Neural cell (in vitro differentiated cells): Measurements from ENCODE around the gene DSCAM. TPM values are rescaled to one million over a fixed set of nuclear protein-coding genes. Genes with fewer than 3 reads are reported as not detected.

Source experiments
- H2AFZ ChIP-seq: fragments of 200-600, 300-800 bp; sonication (generic), shearing (Covaris generic); 2 replicates; pipeline ENCODE4 v1.6.0; 2014; ENCODE audit warnings: low read depth, mild to moderate bottlenecking, antibody characterized with exemption, low read length, moderate library complexity
- H3F3A ChIP-seq: fragments of 200-600 bp; shearing (Covaris generic); 2 replicates; pipeline ENCODE4 v1.6.1; 2016; ENCODE audit warnings: mild to moderate bottlenecking, moderate library complexity, mixed read lengths, antibody characterized with exemption, low read length; ENCODE audit not compliant: insufficient read depth, poor library complexity, severe bottlenecking
- H3K27ac ChIP-seq: fragments of 200-600, 300-800 bp; sonication (generic), shearing (Covaris generic); 2 replicates; pipeline ENCODE4 v1.5.1; 2014; ENCODE audit warnings: mild to moderate bottlenecking, low read length, moderate library complexity
- H3K27me3 ChIP-seq: fragments of 300-800, 200-600 bp; sonication (generic), shearing (Covaris generic); 2 replicates; pipeline ENCODE4 v1.6.0; 2014; ENCODE audit warnings: mild to moderate bottlenecking, low read depth, low read length, moderate library complexity; ENCODE audit not compliant: insufficient read depth
- H3K36me3 ChIP-seq: fragments of 300-800, 200-600 bp; sonication (generic), shearing (Covaris generic); 2 replicates; pipeline ENCODE4 v1.5.1; 2014; ENCODE audit warnings: mild to moderate bottlenecking, antibody characterized with exemption, low read length, moderate library complexity; ENCODE audit not compliant: insufficient read depth
- H3K4me2 ChIP-seq: fragments of 300-800, 200-600 bp; sonication (generic), shearing (Covaris generic); 2 replicates; pipeline ENCODE4 v1.6.0; 2014; ENCODE audit warnings: mild to moderate bottlenecking, low read length
- H3K4me3 ChIP-seq: fragments of 300-800, 200-600 bp; sonication (generic), shearing (Covaris generic); 2 replicates; pipeline ENCODE4 v1.5.1; 2014; ENCODE audit warnings: mild to moderate bottlenecking, low read length, moderate library complexity
- H3K79me2 ChIP-seq: fragments of 200-600 bp; shearing (Covaris generic); replicated peaks from 2 replicates; pipeline ENCODE4 v1.6.0; 2014; ENCODE audit warnings: mild to moderate bottlenecking, low read length, moderate library complexity; ENCODE audit not compliant: insufficient read depth
- H3K9ac ChIP-seq: fragments of 300-800, 200-600 bp; sonication (generic), shearing (Covaris generic); 2 replicates; pipeline ENCODE4 v1.6.1; 2016; ENCODE audit warnings: mild to moderate bottlenecking, low read length, mixed read lengths
- H3K9me2 ChIP-seq: fragments of 200-600 bp; shearing (Covaris generic); 2 replicates; pipeline ENCODE4 v1.6.1; 2016; ENCODE audit warnings: mild to moderate bottlenecking, low read length, mixed read lengths; ENCODE audit not compliant: insufficient read depth
- H3K9me3 ChIP-seq: fragments of 200-600, 300-800 bp; sonication (generic), shearing (Covaris generic); 2 replicates; pipeline ENCODE4 v1.6.1; 2016; ENCODE audit warnings: mild to moderate bottlenecking, mixed run types, low read length, moderate library complexity, mixed read lengths
- H4K20me1 ChIP-seq: fragments of 200-600 bp; shearing (Covaris generic); 2 replicates; pipeline ENCODE4 v1.6.1; 2016; ENCODE audit warnings: mild to moderate bottlenecking, mixed run types; ENCODE audit not compliant: insufficient read depth
- EP300 ChIP-seq: fragments of 450-650 bp; conservative IDR thresholded peaks from 2 replicates; pipeline ENCODE4 v1.6.1; 2014; ENCODE audit warnings: antibody characterized with exemption, mild to moderate bottlenecking, moderate library complexity; ENCODE audit not compliant: poor library complexity, severe bottlenecking
- EZH2 ChIP-seq: fragments of 200-600, 300-800 bp; shearing (Covaris generic), sonication (generic); IDR thresholded peaks from 2 replicates; pipeline ENCODE4 v1.6.1; 2014; ENCODE audit warnings: antibody characterized with exemption, low read length, borderline replicate concordance, mild to moderate bottlenecking; ENCODE audit not compliant: insufficient read depth, poor library complexity, severe bottlenecking
- MXI1 ChIP-seq: fragments of 450-650 bp; conservative IDR thresholded peaks from 2 replicates; pipeline ENCODE4 v1.6.1; 2014; ENCODE audit warnings: antibody characterized with exemption, mild to moderate bottlenecking; ENCODE audit not compliant: poor library complexity, severe bottlenecking
- POLR2AphosphoS5 ChIP-seq: IDR thresholded peaks from 2 replicates; pipeline ENCODE4 v1.6.1; 2012
- RAD21 ChIP-seq: fragments of 450-650 bp; conservative IDR thresholded peaks from 2 replicates; pipeline ENCODE4 v1.6.1; 2014; ENCODE audit warnings: antibody characterized with exemption, mild to moderate bottlenecking, moderate library complexity
- SMC3 ChIP-seq: fragments of 450-650 bp; conservative IDR thresholded peaks from 2 replicates; pipeline ENCODE4 v1.6.1; 2014; ENCODE audit warnings: antibody characterized with exemption, mild to moderate bottlenecking, moderate library complexity; ENCODE audit not compliant: poor library complexity
- TAF1 ChIP-seq: IDR thresholded peaks from 2 replicates; pipeline ENCODE4 v1.6.1; 2012; ENCODE audit warnings: low read depth
- polyA plus RNA-seq: library from polyadenylated mRNA; depleted of rRNA; stranded (reverse); fragments of >200 nt; gene quantifications from 2 replicates; pipeline ENCODE4 v1.2.3, GENCODE V29; 2014
- TF ChIP-seq, protein P1 (sequence below): fragments of 450-650 bp; IDR thresholded peaks from 2 replicates; pipeline ENCODE4 v1.5.1; 2014; ENCODE audit warnings: antibody characterized with exemption, mild to moderate bottlenecking, moderate library complexity; ENCODE audit not compliant: poor library complexity, severe bottlenecking
- TF ChIP-seq, protein P2 (sequence below): IDR thresholded peaks from 2 replicates; pipeline ENCODE4 v1.6.1; 2012; ENCODE audit warnings: borderline replicate concordance

The DSCAM gene
- polyA plus RNA-seq, 1 donor from 2014 or later, result 5.3 TPM

DNA sequence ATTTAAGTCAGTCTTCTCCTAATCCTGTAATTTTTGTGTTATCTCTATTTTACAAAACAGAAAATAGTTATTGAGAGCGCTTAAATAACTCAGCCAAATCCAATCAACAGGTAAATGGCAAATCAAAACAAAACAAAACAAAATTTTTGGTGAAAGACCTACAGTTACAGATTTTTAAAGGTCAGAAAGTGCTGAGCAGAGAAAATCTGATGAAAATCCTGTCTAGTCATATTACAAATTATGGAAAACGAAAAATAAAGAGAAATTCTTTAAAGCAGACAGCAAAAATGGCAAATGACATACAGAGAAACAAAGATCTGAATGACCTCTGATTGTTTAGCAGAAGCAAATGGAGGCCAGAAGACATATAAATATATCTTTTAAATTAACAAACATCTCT is 497.4 kb downstream of the DSCAM start:
- no peak overlapping the region for H3K4me2 ChIP-seq
- H3K79me2 ChIP-seq, result no peaks in the 10 kb centered on the region
- H4K20me1 ChIP-seq, result no peaks in the 10 kb centered on the region
- TF ChIP-seq EP300 (no peak), RAD21 (no peak), MXI1 (no peak), TAF1 (no peak), SMC3 (no peak), POLR2AphosphoS5 (no peak), EZH2 (no peak)
- no peak overlapping the region for H3K9ac ChIP-seq
- no peaks in the 10 kb centered on the region for H3K9me3 ChIP-seq
- no peak overlapping the region for H2AFZ ChIP-seq
- H3K27me3 ChIP-seq, result no peaks in the 10 kb centered on the region
- H3K27ac ChIP-seq, result no peak overlapping the region
- no peaks in the 10 kb centered on the region for H3F3A ChIP-seq
- no peak overlapping the region for H3K4me3 ChIP-seq
- H3K9me2 ChIP-seq, result no peaks in the 10 kb centered on the region
- no peaks in the 10 kb centered on the region for H3K36me3 ChIP-seq

DNA sequence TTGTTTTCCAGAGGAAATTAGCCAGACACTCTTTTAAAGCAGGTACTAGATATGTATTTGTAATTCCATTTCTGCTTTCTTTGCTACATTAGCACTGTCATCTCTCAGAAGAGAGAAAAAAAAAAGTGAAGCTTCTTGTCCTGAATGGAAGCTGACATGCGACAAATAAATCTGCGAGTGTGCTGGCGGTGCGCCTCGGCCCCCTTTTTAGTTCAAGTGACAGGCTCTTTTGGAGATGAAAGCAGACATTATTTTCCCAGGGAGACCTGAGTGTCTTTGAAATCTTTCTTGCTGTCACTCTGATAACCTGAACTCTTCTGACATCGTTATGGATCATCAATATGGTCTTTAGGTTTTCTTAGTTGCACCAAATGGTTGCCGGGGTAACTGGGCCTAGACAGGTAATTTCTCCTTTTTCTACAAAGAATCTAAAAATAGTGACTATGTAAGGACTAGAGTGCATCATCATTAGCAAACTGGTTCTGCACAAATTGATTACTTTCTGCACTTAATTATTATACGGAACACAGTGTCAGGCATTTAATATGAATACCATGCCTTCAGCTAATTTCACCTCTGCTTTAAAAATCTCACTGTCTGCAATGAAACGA is 501.1 kb downstream of the DSCAM start:
- no peaks in the 10 kb centered on the region for H3F3A ChIP-seq
- no peaks in the 10 kb centered on the region for H3K36me3 ChIP-seq
- H4K20me1 ChIP-seq, result no peaks in the 10 kb centered on the region
- H3K4me2 ChIP-seq, result peak overlapping the region; percentile 76
- no peak overlapping the region for H2AFZ ChIP-seq
- no peaks in the 10 kb centered on the region for H3K27me3 ChIP-seq
- H3K9ac ChIP-seq, result peak overlapping the region; percentile 61
- TF ChIP-seq POLR2AphosphoS5, result peak; percentile 79
- TF ChIP-seq, protein P1, sequence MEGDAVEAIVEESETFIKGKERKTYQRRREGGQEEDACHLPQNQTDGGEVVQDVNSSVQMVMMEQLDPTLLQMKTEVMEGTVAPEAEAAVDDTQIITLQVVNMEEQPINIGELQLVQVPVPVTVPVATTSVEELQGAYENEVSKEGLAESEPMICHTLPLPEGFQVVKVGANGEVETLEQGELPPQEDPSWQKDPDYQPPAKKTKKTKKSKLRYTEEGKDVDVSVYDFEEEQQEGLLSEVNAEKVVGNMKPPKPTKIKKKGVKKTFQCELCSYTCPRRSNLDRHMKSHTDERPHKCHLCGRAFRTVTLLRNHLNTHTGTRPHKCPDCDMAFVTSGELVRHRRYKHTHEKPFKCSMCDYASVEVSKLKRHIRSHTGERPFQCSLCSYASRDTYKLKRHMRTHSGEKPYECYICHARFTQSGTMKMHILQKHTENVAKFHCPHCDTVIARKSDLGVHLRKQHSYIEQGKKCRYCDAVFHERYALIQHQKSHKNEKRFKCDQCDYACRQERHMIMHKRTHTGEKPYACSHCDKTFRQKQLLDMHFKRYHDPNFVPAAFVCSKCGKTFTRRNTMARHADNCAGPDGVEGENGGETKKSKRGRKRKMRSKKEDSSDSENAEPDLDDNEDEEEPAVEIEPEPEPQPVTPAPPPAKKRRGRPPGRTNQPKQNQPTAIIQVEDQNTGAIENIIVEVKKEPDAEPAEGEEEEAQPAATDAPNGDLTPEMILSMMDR, result no peak
- TF ChIP-seq SMC3, result peak; percentile 63
- no peak for TF ChIP-seq TAF1
- TF ChIP-seq, protein P2, sequence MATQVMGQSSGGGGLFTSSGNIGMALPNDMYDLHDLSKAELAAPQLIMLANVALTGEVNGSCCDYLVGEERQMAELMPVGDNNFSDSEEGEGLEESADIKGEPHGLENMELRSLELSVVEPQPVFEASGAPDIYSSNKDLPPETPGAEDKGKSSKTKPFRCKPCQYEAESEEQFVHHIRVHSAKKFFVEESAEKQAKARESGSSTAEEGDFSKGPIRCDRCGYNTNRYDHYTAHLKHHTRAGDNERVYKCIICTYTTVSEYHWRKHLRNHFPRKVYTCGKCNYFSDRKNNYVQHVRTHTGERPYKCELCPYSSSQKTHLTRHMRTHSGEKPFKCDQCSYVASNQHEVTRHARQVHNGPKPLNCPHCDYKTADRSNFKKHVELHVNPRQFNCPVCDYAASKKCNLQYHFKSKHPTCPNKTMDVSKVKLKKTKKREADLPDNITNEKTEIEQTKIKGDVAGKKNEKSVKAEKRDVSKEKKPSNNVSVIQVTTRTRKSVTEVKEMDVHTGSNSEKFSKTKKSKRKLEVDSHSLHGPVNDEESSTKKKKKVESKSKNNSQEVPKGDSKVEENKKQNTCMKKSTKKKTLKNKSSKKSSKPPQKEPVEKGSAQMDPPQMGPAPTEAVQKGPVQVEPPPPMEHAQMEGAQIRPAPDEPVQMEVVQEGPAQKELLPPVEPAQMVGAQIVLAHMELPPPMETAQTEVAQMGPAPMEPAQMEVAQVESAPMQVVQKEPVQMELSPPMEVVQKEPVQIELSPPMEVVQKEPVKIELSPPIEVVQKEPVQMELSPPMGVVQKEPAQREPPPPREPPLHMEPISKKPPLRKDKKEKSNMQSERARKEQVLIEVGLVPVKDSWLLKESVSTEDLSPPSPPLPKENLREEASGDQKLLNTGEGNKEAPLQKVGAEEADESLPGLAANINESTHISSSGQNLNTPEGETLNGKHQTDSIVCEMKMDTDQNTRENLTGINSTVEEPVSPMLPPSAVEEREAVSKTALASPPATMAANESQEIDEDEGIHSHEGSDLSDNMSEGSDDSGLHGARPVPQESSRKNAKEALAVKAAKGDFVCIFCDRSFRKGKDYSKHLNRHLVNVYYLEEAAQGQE, result peak; percentile 92
- TF ChIP-seq MXI1, result peak; percentile 22
- no peak for TF ChIP-seq EZH2
- peak; percentile 99 for TF ChIP-seq EP300
- peak; percentile 65 for TF ChIP-seq RAD21
- peak overlapping the region; percentile 45 for H3K4me3 ChIP-seq
- H3K79me2 ChIP-seq, result no peaks in the 10 kb centered on the region
- H3K9me3 ChIP-seq, result no peaks in the 10 kb centered on the region
- H3K27ac ChIP-seq, result peak overlapping the region; percentile 94
- H3K9me2 ChIP-seq, result no peaks in the 10 kb centered on the region
